Right forelimb (tissue), 1 donor: Measurements from ENCODE around the gene STYK1.
"Not testable (repeated sequence)": the region's sequence is repeated elsewhere in the genome, so short reads cannot be mapped to it uniquely, and the experiment has no call there.

ENCODE experiments used
- DNase-seq: peaks from one replicate; pipeline ENCODE4 v3.0.0-alpha.2; 2018

The STYK1 gene

GRCh38 chr12:10618338-10618987 is 55.4 kb downstream of the STYK1 start:
- DNase-seq = no peak

GRCh38 chr12:10617863-10618262 is 56.0 kb downstream of the STYK1 start:
- DNase-seq = no peak

GRCh38 chr12:10615532-10615931 is 58.3 kb downstream of the STYK1 start:
- DNase-seq = no peak

GRCh38 chr12:10614056-10614370 is 59.8 kb downstream of the STYK1 start:
- no peak for DNase-seq

GRCh38 chr12:10613349-10614055 is 60.4 kb downstream of the STYK1 start, which contains the start of gene MAGOHB:
MAGOHB (minus strand) TSS chr12:10613609; CDS start chr12:10613532, 77 bp downstream.
- DNase-seq = peak; percentile 100

GRCh38 chr12:10612984-10613348 is 60.9 kb downstream of the STYK1 start:
- DNase-seq = no peak

- DNase-seq = no peak
Measured at GRCh38 chr12:10612110-10612509, 61.7 kb downstream of the STYK1 start.

GRCh38 chr12:10611258-10611657 is 62.6 kb downstream of the STYK1 start:
- DNase-seq = not testable (repeated sequence)

GRCh38 chr12:10610188-10610587 is 63.7 kb downstream of the STYK1 start:
- no peak for DNase-seq

- DNase-seq = no peak
Measured at GRCh38 chr12:10607885-10608458, 65.9 kb downstream of the STYK1 start.

- no peak for DNase-seq
Measured at GRCh38 chr12:10601860-10602259, 72.0 kb downstream of the STYK1 start.

GRCh38 chr12:10600988-10601387 is 72.9 kb downstream of the STYK1 start:
- no peak for DNase-seq

GRCh38 chr12:10595881-10596280 is 78.0 kb downstream of the STYK1 start:
- DNase-seq = no peak

- DNase-seq = no peak
Measured at GRCh38 chr12:10590966-10591365, 82.9 kb downstream of the STYK1 start.

- DNase-seq = no peak
Measured at GRCh38 chr12:10584415-10584814, 89.4 kb downstream of the STYK1 start.

GRCh38 chr12:10582704-10583103 is 91.1 kb downstream of the STYK1 start:
- DNase-seq = no peak

GRCh38 chr12:10582133-10582532 is 91.7 kb downstream of the STYK1 start:
- DNase-seq = not testable (repeated sequence)

- DNase-seq = no peak
Measured at GRCh38 chr12:10574307-10574706, 99.5 kb downstream of the STYK1 start.

GRCh38 chr12:10572021-10572490 is 101.8 kb downstream of the STYK1 start:
- not testable (repeated sequence) for DNase-seq

GRCh38 chr12:10571141-10571540 is 102.7 kb downstream of the STYK1 start:
- DNase-seq = no peak
